ENCODE measurements around the gene ST3GAL2.

ST3GAL2 gene

GRCh38 chr16:70438969-70439862 is at the start of gene ST3GAL2:
Gene ST3GAL2, minus strand, starts transcription at chr16:70439100. Its CDS starts 40,570 bp downstream, at chr16:70398530.
- Histone ChIP-seq H3K36me3 (ENCODE audit: low read depth) (peaks cover 3% of the 10 kb centered on the region; the same call in 1 of the 2 replicates), H3K27me3 (ENCODE audit: insufficient read depth, poor library complexity, severe bottlenecking) (no peaks in the 10 kb centered on the region), H3K4me3 (ENCODE audit: severe bottlenecking) (peak within 1 kb of the TSS; percentile 97), H3K9me3 (ENCODE audit: severe bottlenecking) (no peaks in the 10 kb centered on the region), H3K27ac (ENCODE audit: poor library complexity, severe bottlenecking) (peak within 1 kb of the TSS; percentile 43), H3K4me1 (ENCODE audit: insufficient read depth, poor library complexity, severe bottlenecking) (peaks cover 11% of the 10 kb centered on the region)
- DNase-seq (ENCODE audit: low spot score), result peak; percentile 94
- ATAC-seq (ENCODE audit: low read depth), result peak; percentile 94
- TF ChIP-seq, protein P1, sequence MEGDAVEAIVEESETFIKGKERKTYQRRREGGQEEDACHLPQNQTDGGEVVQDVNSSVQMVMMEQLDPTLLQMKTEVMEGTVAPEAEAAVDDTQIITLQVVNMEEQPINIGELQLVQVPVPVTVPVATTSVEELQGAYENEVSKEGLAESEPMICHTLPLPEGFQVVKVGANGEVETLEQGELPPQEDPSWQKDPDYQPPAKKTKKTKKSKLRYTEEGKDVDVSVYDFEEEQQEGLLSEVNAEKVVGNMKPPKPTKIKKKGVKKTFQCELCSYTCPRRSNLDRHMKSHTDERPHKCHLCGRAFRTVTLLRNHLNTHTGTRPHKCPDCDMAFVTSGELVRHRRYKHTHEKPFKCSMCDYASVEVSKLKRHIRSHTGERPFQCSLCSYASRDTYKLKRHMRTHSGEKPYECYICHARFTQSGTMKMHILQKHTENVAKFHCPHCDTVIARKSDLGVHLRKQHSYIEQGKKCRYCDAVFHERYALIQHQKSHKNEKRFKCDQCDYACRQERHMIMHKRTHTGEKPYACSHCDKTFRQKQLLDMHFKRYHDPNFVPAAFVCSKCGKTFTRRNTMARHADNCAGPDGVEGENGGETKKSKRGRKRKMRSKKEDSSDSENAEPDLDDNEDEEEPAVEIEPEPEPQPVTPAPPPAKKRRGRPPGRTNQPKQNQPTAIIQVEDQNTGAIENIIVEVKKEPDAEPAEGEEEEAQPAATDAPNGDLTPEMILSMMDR (IDR thresholded peaks at IDR 0.05; ENCODE audit: poor library complexity, severe bottlenecking), result no peak

DNA sequence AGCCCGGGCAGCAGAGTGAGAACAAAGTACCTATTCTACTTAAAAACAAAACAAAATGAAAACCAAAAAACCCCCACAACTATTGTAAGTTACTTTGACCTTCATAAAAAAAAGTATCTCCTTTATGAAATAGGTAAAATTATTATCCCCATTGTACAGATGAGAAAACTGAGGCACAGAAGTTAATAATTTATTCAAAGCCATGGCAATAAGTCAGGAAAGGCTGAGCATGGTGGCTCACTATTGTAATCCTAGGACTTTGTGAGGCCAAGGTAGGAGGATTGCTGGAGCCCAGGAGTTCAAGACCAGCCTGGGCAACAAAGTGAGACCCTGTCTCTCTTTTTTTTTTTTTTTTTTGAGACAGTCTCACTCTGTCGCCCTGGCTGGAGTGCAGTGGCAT is 46.0 kb upstream of the ST3GAL2 start:
- no peak overlapping the region for H3K4me3 ChIP-seq (ENCODE audit: severe bottlenecking)
- no peak overlapping the region for H3K27ac ChIP-seq (ENCODE audit: poor library complexity, severe bottlenecking)
- H3K9me3 ChIP-seq (ENCODE audit: severe bottlenecking), result no peaks in the 10 kb centered on the region
- TF ChIP-seq, protein P1 (IDR thresholded peaks at IDR 0.05; ENCODE audit: poor library complexity, severe bottlenecking), result no peak
- DNase-seq (ENCODE audit: low spot score) (no peak), ATAC-seq (ENCODE audit: low read depth) (no peak)
- H3K4me1 ChIP-seq (ENCODE audit: insufficient read depth, poor library complexity, severe bottlenecking), result no peaks in the 10 kb centered on the region
- peaks cover 62% of the 10 kb centered on the region for H3K36me3 ChIP-seq (ENCODE audit: low read depth)
- H3K27me3 ChIP-seq (ENCODE audit: insufficient read depth, poor library complexity, severe bottlenecking), result no peaks in the 10 kb centered on the region

DNA sequence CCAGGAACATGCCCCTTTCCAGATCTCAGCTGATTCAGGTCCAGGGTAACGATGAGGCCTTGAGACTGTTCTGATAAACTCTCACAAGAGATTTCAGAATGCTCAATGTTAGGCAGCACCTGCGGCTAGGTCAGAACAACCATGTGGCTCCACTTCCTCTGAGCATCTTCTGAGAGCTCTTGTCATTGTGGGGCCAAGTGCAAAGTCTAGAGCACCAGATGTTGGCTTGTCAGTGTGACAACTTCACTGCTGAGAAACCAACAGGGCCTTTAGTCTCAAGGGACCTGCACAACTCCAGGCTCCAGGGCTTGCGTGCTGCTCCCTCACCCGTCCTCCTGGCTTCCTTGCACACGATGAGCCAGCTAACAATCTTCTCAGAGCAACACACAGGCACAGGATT is 44.5 kb upstream of the ST3GAL2 start:
- ATAC-seq (ENCODE audit: low read depth) (no peak), DNase-seq (ENCODE audit: low spot score) (no peak)
- Histone ChIP-seq H3K4me1 (ENCODE audit: insufficient read depth, poor library complexity, severe bottlenecking) (no peaks in the 10 kb centered on the region), H3K9me3 (ENCODE audit: severe bottlenecking) (no peaks in the 10 kb centered on the region), H3K36me3 (ENCODE audit: low read depth) (peaks cover 61% of the 10 kb centered on the region), H3K4me3 (ENCODE audit: severe bottlenecking) (no peak overlapping the region), H3K27ac (ENCODE audit: poor library complexity, severe bottlenecking) (no peak overlapping the region), H3K27me3 (ENCODE audit: insufficient read depth, poor library complexity, severe bottlenecking) (no peaks in the 10 kb centered on the region)
- TF ChIP-seq, protein P1 (IDR thresholded peaks at IDR 0.05; ENCODE audit: poor library complexity, severe bottlenecking), result no peak

- no peak overlapping the region for H3K27ac ChIP-seq (ENCODE audit: poor library complexity, severe bottlenecking)
- no peaks in the 10 kb centered on the region for H3K27me3 ChIP-seq (ENCODE audit: insufficient read depth, poor library complexity, severe bottlenecking)
- H3K36me3 ChIP-seq (ENCODE audit: low read depth), result peaks cover 60% of the 10 kb centered on the region
- DNase-seq (ENCODE audit: low spot score) (no peak), ATAC-seq (ENCODE audit: low read depth) (no peak)
- H3K9me3 ChIP-seq (ENCODE audit: severe bottlenecking), result no peaks in the 10 kb centered on the region
- H3K4me3 ChIP-seq (ENCODE audit: severe bottlenecking), result no peak overlapping the region
- TF ChIP-seq, protein P1 (IDR thresholded peaks at IDR 0.05; ENCODE audit: poor library complexity, severe bottlenecking), result no peak
- H3K4me1 ChIP-seq (ENCODE audit: insufficient read depth, poor library complexity, severe bottlenecking), result no peaks in the 10 kb centered on the region
These were observed 43.7 kb upstream of the ST3GAL2 start for GRCh38 chr16:70482624-70483023.
